Superior temporal gyrus (tissue), 1 donor: ENCODE measurements around the gene MARCHF10.

Experiments used
- DNase-seq: peaks from one replicate; pipeline ENCODE4 v3.0.0-alpha.2; 2016; ENCODE audit errors: extremely low spot score

The MARCHF10 gene

GRCh38 chr17:62822080-62822904, 14.2 kb upstream of the MARCHF10 start:
- no peak for DNase-seq

- DNase-seq: no peak
These were observed 13.3 kb upstream of the MARCHF10 start for GRCh38 chr17:62821189-62822079.

GRCh38 chr17:62819511-62820221, 11.6 kb upstream of the MARCHF10 start:
- DNase-seq: no peak

GRCh38 chr17:62818526-62818925, 10.4 kb upstream of the MARCHF10 start:
- no peak for DNase-seq

- no peak for DNase-seq
These were observed 8.2 kb upstream of the MARCHF10 start for GRCh38 chr17:62816282-62816839.

- DNase-seq: peak; percentile 55
These were observed 1.5 kb upstream of the MARCHF10 start for GRCh38 chr17:62809656-62810055.

GRCh38 chr17:62808576-62808970, 459 bp upstream of the MARCHF10 start:
- DNase-seq: no peak

GRCh38 chr17:62805234-62805633, 2.9 kb downstream of the MARCHF10 start:
- no peak for DNase-seq

GRCh38 chr17:62804822-62805221, 3.3 kb downstream of the MARCHF10 start:
- DNase-seq: no peak

GRCh38 chr17:62804025-62804424, 4.1 kb downstream of the MARCHF10 start:
- DNase-seq: no peak

- DNase-seq: no peak
These were observed 5.4 kb downstream of the MARCHF10 start for GRCh38 chr17:62802561-62803205.

GRCh38 chr17:62801553-62802114, 6.5 kb downstream of the MARCHF10 start:
- no peak for DNase-seq

- no peak for DNase-seq
These were observed 7.5 kb downstream of the MARCHF10 start for GRCh38 chr17:62800585-62800984.

- no peak for DNase-seq
These were observed 10.2 kb downstream of the MARCHF10 start for GRCh38 chr17:62797959-62798358.

- DNase-seq: no peak
These were observed 11.8 kb downstream of the MARCHF10 start for GRCh38 chr17:62796291-62796690.

- no peak for DNase-seq
These were observed 13.5 kb downstream of the MARCHF10 start for GRCh38 chr17:62794666-62794971.

GRCh38 chr17:62793919-62794665, 14.0 kb downstream of the MARCHF10 start:
- no peak for DNase-seq

- no peak for DNase-seq
These were observed 15.7 kb downstream of the MARCHF10 start for GRCh38 chr17:62792447-62792800.

GRCh38 chr17:62791767-62792446, 16.2 kb downstream of the MARCHF10 start:
- no peak for DNase-seq

- DNase-seq: peak; percentile 35
These were observed 16.8 kb downstream of the MARCHF10 start for GRCh38 chr17:62791235-62791734.
